ENCODE measurements around the gene HGD. TPM values are rescaled to one million over a fixed set of nuclear protein-coding genes. Genes with fewer than 3 reads are reported as not detected.
"Not testable (repeated sequence)": the region's sequence is repeated elsewhere in the genome, so short reads cannot be mapped to it uniquely, and the experiment has no call there.

Gene HGD
- total RNA-seq (2014; rRNA removed) = 0.06 TPM in 2 replicates
- not detected for polyA plus RNA-seq (2012)

GRCh38 chr3:120682095-120682681, at the start of gene HGD:
Gene HGD, minus strand, starts transcription at chr3:120682239. Its CDS starts 128 bp downstream, at chr3:120682111.
- no peak for DNase-seq (ENCODE audit: low read depth)

GRCh38 chr3:120730576-120731542, 48.8 kb upstream of the HGD start:
- DNase-seq (ENCODE audit: low read depth) = no peak

GRCh38 chr3:120726791-120727190, 44.8 kb upstream of the HGD start:
- DNase-seq (ENCODE audit: low read depth) = no peak

GRCh38 chr3:120719167-120719834, 37.3 kb upstream of the HGD start:
- DNase-seq (ENCODE audit: low read depth) = not testable (repeated sequence)

GRCh38 chr3:120713262-120713661, 31.2 kb upstream of the HGD start:
- DNase-seq (ENCODE audit: low read depth) = no peak

- no peak for DNase-seq (ENCODE audit: low read depth)
Measured at GRCh38 chr3:120710369-120710768, 28.3 kb upstream of the HGD start.

GRCh38 chr3:120708408-120708807, 26.4 kb upstream of the HGD start:
- DNase-seq (ENCODE audit: low read depth) = no peak

GRCh38 chr3:120706950-120707349, 24.9 kb upstream of the HGD start:
- DNase-seq (ENCODE audit: low read depth) = no peak

GRCh38 chr3:120705884-120706582, 24.0 kb upstream of the HGD start:
- peak; percentile 6 for DNase-seq (ENCODE audit: low read depth)

GRCh38 chr3:120699333-120699732, 17.3 kb upstream of the HGD start:
- DNase-seq (ENCODE audit: low read depth) = no peak

GRCh38 chr3:120693439-120694171, 11.6 kb upstream of the HGD start:
- DNase-seq (ENCODE audit: low read depth) = peak; percentile 49

GRCh38 chr3:120689395-120689794, 7.4 kb upstream of the HGD start:
- no peak for DNase-seq (ENCODE audit: low read depth)

- DNase-seq (ENCODE audit: low read depth) = peak; percentile 26
Measured at GRCh38 chr3:120688121-120688520, 6.1 kb upstream of the HGD start.

- no peak for DNase-seq (ENCODE audit: low read depth)
Measured at GRCh38 chr3:120685411-120685810, 3.4 kb upstream of the HGD start.

- DNase-seq (ENCODE audit: low read depth) = no peak
Measured at GRCh38 chr3:120684896-120685295, 2.9 kb upstream of the HGD start.

GRCh38 chr3:120683671-120684301, 1.7 kb upstream of the HGD start:
- no peak for DNase-seq (ENCODE audit: low read depth)

- no peak for DNase-seq (ENCODE audit: low read depth)
Measured at GRCh38 chr3:120683213-120683612, 1.2 kb upstream of the HGD start.

GRCh38 chr3:120681506-120682038, 467 bp downstream of the HGD start:
- no peak for DNase-seq (ENCODE audit: low read depth)

- DNase-seq (ENCODE audit: low read depth) = no peak
Measured at GRCh38 chr3:120681018-120681417, 1.0 kb downstream of the HGD start.

Data from LHCN-M2 (cell line).